Measurements from ENCODE around the gene AGFG1.

The AGFG1 gene

DNA sequence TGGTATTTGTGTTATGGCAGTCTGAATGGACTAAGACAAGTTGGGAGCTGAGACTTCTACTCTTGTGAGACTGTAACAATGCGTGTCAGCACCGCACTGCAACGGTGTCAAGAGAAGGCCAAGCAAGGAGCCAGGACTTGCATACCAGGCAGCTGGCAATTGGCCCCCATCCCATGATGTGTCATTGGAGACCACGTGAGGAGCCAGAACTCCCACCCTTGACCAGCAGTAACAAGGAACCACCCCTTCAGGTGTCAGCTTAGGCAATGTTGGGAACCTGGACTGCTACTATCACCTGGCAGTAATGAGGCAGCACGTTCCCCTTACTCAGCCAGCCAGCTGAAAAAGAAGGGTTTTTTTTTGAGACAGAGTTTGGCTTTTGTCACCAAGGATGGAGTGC lies 32.7 kb upstream of the AGFG1 start:
- no peak overlapping the region for H3K4me3 ChIP-seq (ENCODE audit: low read depth, low read length)
- TF ChIP-seq, protein P1, sequence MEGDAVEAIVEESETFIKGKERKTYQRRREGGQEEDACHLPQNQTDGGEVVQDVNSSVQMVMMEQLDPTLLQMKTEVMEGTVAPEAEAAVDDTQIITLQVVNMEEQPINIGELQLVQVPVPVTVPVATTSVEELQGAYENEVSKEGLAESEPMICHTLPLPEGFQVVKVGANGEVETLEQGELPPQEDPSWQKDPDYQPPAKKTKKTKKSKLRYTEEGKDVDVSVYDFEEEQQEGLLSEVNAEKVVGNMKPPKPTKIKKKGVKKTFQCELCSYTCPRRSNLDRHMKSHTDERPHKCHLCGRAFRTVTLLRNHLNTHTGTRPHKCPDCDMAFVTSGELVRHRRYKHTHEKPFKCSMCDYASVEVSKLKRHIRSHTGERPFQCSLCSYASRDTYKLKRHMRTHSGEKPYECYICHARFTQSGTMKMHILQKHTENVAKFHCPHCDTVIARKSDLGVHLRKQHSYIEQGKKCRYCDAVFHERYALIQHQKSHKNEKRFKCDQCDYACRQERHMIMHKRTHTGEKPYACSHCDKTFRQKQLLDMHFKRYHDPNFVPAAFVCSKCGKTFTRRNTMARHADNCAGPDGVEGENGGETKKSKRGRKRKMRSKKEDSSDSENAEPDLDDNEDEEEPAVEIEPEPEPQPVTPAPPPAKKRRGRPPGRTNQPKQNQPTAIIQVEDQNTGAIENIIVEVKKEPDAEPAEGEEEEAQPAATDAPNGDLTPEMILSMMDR (IDR thresholded peaks at IDR 0.05; ENCODE audit: control insufficient read depth, extremely low read depth, insufficient read depth) = no peak
- DNase-seq (ENCODE audit: low read depth) = no peak

DNA sequence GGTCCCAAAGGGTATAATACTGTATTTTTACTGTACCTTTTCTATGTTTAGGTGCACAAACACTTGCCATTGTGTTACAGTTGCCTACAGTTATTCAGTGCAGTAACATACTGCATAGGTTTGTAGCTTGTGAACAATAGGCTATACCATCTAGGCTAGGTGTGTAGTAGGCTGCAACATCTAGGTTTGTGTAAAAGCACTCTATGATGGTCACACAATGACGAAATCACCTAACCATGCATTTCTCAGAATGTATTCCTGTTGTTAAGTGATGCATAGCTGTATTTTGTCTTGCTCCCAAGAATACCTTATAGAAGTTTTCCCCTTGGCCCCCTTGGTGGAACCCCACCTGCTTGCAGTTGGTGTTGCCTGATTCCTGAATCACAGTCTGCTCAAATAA lies 29.3 kb upstream of the AGFG1 start:
- no peak overlapping the region for H3K4me3 ChIP-seq (ENCODE audit: low read depth, low read length)
- TF ChIP-seq, protein P1 (IDR thresholded peaks at IDR 0.05; ENCODE audit: control insufficient read depth, extremely low read depth, insufficient read depth) = no peak
- DNase-seq (ENCODE audit: low read depth) = no peak

DNA sequence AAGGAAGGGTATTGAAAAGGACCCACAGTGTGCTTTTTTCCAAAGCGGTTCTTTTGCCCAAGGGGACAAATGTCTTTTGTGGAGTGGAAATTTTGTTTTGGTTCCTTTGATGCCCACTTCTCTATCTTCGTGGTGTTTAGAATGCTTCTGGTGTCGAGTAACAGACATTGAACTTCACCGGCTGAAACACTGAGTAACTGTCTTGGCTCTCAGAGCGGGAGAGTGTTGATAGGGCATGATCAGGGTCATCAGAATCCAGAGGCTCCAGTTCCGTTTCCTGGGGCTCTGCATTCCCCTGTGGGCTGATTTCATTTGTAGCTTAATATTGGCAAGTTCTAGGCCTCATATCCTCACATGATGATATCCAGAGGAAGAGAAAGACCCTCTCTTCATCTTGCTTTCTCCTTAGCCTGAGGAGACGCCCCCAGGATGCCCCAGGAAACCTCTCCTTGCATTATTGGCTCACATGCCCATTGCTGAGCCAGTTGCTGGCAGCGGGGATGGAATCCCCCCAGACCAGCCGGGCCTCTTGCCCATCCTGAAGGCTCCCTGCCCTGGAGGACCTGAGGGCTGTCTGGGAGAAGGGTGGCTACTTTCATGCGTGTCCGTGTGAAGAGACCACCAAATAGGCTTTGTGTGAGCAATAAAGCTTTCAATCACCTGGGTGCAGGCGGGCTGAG lies 27.9 kb upstream of the AGFG1 start:
- no peak overlapping the region for H3K4me3 ChIP-seq (ENCODE audit: low read depth, low read length)
- TF ChIP-seq, protein P1 (IDR thresholded peaks at IDR 0.05; ENCODE audit: control insufficient read depth, extremely low read depth, insufficient read depth) = no peak
- no peak for DNase-seq (ENCODE audit: low read depth)

DNA sequence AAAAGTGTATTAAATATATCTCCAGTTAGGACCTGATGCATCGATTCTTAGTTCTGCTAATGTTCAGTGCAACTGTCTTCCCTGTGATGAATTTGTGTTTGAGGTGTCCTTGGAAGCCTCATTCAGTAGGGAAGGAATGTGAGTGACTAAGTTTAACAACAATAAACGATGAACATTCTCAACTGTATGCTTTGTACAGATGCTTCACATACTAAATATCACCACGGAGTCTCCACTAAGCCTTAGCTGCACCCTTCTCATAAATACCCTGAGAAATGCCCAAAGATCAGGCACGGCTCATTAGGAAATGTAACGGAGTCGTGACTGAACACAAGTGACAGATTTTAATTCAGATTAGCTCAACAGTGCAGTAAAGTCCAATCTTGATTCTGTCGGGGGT lies 24.4 kb upstream of the AGFG1 start:
- DNase-seq (ENCODE audit: low read depth) = no peak
- no peak overlapping the region for H3K4me3 ChIP-seq (ENCODE audit: low read depth, low read length)
- TF ChIP-seq, protein P1 (IDR thresholded peaks at IDR 0.05; ENCODE audit: control insufficient read depth, extremely low read depth, insufficient read depth) = no peak

DNA sequence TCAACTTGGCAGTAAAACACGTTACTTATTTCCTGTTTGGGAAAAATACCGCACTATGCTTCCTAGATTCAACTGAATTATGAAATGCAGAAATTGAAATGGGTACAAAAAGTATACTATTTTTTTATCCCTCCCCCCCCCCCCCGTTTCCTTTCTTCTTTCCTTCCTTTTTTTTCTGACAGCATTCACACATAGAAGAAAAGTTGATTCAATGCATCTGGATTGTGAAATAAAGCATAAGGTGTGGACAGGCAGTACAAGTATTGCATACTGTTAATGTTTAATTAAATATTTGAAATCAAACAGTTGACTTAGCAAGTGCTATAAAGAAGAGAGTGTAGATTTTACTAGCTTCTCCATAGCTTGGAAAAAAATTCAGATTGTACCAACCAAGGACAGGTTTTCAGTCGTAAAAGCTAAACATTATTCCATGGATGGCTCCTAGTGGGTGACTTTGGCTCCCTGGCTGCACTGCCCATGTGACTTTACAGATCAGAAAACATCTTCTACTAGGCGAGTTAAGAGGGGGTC lies 21.6 kb upstream of the AGFG1 start:
- H3K4me3 ChIP-seq (ENCODE audit: low read depth, low read length) = no peak overlapping the region
- TF ChIP-seq, protein P1 (IDR thresholded peaks at IDR 0.05; ENCODE audit: control insufficient read depth, extremely low read depth, insufficient read depth) = no peak
- no peak for DNase-seq (ENCODE audit: low read depth)

DNA sequence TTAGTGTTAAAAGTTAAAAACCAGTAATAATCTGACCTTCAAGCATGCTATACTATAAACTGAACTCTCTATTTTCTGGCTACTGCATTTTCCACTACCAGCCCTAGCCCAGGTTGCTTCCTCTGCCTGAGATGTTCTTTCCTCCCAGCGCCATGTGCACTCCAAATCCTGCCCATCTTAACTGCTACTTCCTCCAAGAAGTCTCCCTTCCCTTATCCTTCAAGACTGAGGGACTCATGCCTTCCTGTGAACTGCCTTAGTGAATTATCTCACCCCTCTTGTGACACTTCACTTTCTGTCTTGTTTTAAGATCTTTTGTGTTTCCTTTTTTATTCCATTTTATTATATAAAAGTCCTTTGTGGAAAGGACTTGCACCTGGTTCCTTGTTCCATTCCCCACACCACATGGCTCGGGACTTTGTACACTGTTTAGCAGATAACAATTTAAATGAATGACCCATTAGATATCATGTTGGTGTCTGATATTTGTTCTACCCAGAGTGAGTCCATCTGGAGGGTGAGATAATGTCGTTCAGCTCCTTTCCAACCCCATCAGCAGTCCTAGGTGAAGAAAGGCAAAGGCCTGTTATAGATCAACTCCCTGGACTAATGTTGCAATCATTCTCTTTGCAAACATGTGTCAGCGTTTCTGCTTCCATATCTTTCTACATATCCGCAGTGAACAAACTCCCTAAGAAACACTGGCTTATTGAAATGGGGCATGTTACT lies 20.9 kb upstream of the AGFG1 start:
- TF ChIP-seq, protein P1 (IDR thresholded peaks at IDR 0.05; ENCODE audit: control insufficient read depth, extremely low read depth, insufficient read depth) = no peak
- DNase-seq (ENCODE audit: low read depth) = no peak
- no peak overlapping the region for H3K4me3 ChIP-seq (ENCODE audit: low read depth, low read length)
